Subcutaneous abdominal adipose tissue (tissue), 5 donors: ENCODE measurements around the gene IL4.

Experiments used
- H3K27ac ChIP-seq: one replicate; pipeline ENCODE4 v1.7.0; 2013; ENCODE audit warnings: low read depth, mild to moderate bottlenecking, inconsistent platforms, low read length, moderate library complexity
- H3K27me3 ChIP-seq, 5 donors: one replicate each; pipeline ENCODE4 v1.7.0; 2013; ENCODE audit warnings: low read length in 5 of 5, inconsistent platforms in 1 of 5; ENCODE audit not compliant: control insufficient read depth in 5 of 5, insufficient read depth in 4 of 5
- H3K36me3 ChIP-seq, 5 donors: one replicate each; pipeline ENCODE4 v1.7.0; 2013; ENCODE audit warnings: low read length in 5 of 5; ENCODE audit not compliant: control insufficient read depth in 5 of 5, insufficient read depth in 5 of 5
- H3K4me1 ChIP-seq, 5 donors: one replicate each; pipeline ENCODE4 v1.7.0; 2013; ENCODE audit warnings: low read length in 5 of 5, mild to moderate bottlenecking in 3 of 5, moderate library complexity in 1 of 5; ENCODE audit not compliant: control insufficient read depth in 5 of 5, insufficient read depth in 5 of 5
- H3K4me3 ChIP-seq, 5 donors: one replicate each; pipeline ENCODE4 v1.7.0; 2013; ENCODE audit warnings: low read length in 5 of 5, low read depth in 1 of 5
- H3K9ac ChIP-seq, 5 donors: one replicate each; pipeline ENCODE4 v1.7.0; 2013; ENCODE audit warnings: low read length in 5 of 5, mild to moderate bottlenecking in 4 of 5, moderate library complexity in 3 of 5
- H3K9me3 ChIP-seq, 5 donors: one replicate each; pipeline ENCODE4 v1.7.0; 2013; ENCODE audit warnings: low read length in 5 of 5; ENCODE audit not compliant: control insufficient read depth in 5 of 5
- donor health status: healthy.
- donor health status: healthy.
- donor health status: healthy.
- donor health status: healthy.
- donor health status: healthy.

The IL4 gene

DNA sequence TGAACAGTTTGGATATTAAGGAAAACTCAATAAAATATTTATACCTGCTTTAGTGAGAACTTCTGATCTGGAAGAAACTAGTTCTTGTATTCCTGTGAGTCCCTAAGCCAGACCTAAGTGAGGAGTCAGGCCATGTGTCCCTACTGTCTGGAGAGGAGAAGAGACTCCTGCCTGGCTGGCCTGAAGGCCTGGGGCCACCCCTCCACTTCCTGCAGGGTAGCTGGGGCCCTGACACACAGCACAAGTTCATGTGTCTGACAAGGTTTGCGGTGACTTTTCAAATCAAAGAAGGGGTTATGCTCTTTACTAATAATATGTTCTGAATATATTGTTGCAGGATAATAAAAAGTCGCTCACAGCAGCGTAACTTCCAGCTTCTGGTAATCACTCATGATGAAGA, 31.9 kb upstream of the IL4 start:
- H3K9me3 ChIP-seq: no peaks in the 10 kb centered on the region
- H3K27ac ChIP-seq: no peak overlapping the region
- H3K36me3 ChIP-seq: peaks cover 15 to 61% (median 50%) of the 10 kb centered on the region in 5 donors
- no peaks in the 10 kb centered on the region for H3K27me3 ChIP-seq
- H3K4me1 ChIP-seq: no peaks in the 10 kb centered on the region
- H3K9ac ChIP-seq: no peak overlapping the region
- H3K4me3 ChIP-seq: no peak overlapping the region

DNA sequence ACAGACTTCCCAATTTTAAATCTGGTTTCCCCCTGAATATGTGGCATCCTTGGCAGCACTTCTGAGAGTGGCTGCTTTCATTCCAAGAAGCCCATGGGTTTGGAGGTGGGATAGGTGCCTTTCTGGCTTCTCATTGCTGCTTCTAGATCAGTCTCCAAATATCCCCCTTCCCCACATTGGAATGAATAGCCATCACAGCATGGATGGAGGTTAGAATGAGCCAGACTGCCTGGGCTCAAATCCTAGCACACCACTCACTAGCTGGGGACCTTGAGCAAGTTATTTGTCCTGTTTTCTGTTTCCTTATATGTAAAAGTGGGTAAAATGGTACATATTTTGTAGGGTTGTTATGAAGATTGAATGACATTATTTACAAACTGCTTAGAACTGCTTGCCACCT, 29.6 kb upstream of the IL4 start:
- peaks cover 8 to 38% (median 32%) of the 10 kb centered on the region in 5 donors for H3K36me3 ChIP-seq
- H3K27me3 ChIP-seq: no peaks in the 10 kb centered on the region
- peaks cover 0 to 10% (median 5%) of the 10 kb centered on the region in 5 donors for H3K9me3 ChIP-seq
- H3K4me1 ChIP-seq: no peaks in the 10 kb centered on the region
- H3K4me3 ChIP-seq: no peak overlapping the region
- H3K9ac ChIP-seq: no peak overlapping the region
- H3K27ac ChIP-seq: no peak overlapping the region

DNA sequence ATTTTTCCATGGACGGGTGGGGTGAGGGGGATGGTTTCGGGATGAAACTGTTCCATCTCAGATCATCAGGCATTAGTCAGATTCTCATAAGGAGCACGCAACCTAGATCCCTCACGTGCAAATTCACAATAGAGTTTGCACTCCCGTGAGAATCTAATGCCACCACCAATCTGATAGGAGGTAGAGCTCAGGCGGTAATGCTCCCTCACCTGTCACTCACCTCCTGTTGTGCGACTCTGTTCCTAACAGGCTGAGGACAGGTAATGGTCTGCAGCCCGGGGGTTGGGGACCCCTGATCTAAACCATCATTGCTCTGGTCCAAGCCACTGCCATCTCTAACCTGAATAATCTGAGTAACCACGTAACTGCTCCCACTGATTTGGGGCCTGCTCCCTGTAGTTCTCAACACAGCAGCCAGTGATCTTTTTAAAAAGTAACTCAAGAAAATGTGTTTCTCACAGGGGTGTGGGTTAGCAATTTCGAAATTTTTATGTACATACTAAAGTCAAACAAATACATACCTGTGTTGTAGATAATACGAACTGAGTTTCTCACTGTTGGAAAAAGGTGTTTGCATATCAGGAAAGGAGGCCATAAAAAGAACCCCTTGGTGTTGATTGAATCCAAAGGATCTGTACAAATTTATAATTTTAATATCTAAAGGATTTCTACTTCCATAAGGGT, 27.1 kb upstream of the IL4 start:
- Histone ChIP-seq H3K36me3 (peaks cover 5 to 16% (median 15%) of the 10 kb centered on the region in 5 donors), H3K4me1 (no peaks in the 10 kb centered on the region), H3K9me3 (peaks cover 0 to 10% (median 5%) of the 10 kb centered on the region in 5 donors), H3K9ac (no peak overlapping the region), H3K4me3 (no peak overlapping the region), H3K27me3 (no peaks in the 10 kb centered on the region), H3K27ac (no peak overlapping the region)

DNA sequence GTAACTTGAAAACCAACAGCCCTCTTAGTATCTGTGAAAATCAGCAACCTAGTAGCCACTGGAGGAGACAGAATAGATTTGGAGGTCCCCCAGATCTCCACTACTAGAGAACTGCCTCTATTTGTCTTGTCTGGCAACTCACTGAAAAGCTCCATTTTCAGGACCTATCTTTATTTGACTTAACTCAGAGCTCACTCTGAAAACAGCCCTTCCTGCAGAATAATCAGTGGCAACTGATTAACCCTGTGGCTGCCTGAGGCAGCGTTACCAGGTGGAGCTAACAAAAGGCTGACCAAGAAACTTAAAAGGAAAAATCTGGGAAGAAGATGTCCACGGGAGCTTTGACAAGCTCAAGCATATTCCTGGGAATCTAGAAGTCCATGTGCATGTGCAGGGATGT, 26.3 kb upstream of the IL4 start:
- Histone ChIP-seq H3K4me1 (no peaks in the 10 kb centered on the region), H3K9ac (no peak overlapping the region), H3K9me3 (peaks cover 0 to 10% (median 5%) of the 10 kb centered on the region in 5 donors), H3K27ac (no peak overlapping the region), H3K4me3 (no peak overlapping the region), H3K27me3 (peaks cover 0 to 1% (median 0%) of the 10 kb centered on the region in 5 donors), H3K36me3 (peaks cover 2 to 10% (median 8%) of the 10 kb centered on the region in 5 donors)

DNA sequence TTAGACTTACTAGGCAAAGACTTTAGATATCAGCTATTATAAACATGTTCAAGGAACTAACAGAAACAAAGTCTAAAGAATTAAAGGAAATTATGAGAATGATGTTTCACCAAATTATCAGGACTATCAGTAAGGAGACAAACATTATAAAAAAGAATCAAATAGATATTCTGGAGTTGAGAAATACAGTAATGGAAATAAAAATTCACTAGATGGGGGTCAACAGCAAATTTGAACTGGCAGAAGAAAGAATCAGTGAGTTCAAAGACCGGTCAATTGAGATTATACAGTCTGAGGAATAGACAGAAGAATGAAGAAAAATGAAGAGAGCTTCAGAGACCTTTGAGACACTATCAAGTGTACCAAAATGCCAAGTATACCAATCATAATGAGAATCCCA, 25.4 kb upstream of the IL4 start:
- H3K27ac ChIP-seq: no peak overlapping the region

DNA sequence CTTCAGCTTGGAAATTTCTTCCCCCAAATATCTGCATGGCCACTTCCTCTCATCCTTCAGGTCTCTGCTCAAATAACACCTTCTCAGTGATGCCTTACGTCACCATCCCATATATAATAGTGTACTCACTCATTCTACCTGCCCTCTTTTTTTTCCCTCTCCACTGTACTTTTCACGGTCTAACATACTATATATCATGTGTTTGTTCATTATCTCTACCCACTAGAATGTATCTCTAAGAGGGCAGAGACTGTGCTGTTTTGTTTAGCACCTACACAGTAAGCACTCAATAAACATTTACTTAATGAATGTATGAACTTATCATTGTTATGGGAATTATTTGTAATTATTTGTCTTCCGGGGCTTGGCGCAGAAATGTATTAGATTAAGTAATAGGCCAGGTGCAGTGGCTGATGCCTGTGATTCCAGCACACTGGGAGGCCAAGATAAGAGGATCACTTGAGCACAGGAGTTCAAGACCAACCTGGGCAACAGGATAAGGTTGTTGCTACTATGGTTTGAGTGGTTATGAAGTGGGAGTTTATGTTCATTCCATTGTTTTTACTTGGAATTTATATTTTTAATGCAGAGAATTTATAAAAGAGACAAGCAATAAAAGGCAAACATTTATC, 21.8 kb upstream of the IL4 start:
- H3K27me3 ChIP-seq: peaks cover 0 to 17% (median 8%) of the 10 kb centered on the region in 5 donors
- H3K27ac ChIP-seq: no peak overlapping the region
- H3K4me3 ChIP-seq: no peak overlapping the region
- no peaks in the 10 kb centered on the region for H3K36me3 ChIP-seq
- peaks cover 0 to 10% (median 5%) of the 10 kb centered on the region in 5 donors for H3K9me3 ChIP-seq
- peaks cover 0 to 14% (median 12%) of the 10 kb centered on the region in 5 donors for H3K4me1 ChIP-seq
- no peak overlapping the region for H3K9ac ChIP-seq

More for the DNA sequence above, 25.4 kb upstream of the IL4 start:
- H3K36me3 ChIP-seq: peaks cover 0 to 1% (median under 1%) of the 10 kb centered on the region in 5 donors
- H3K9me3 ChIP-seq: peaks cover 0 to 10% (median 5%) of the 10 kb centered on the region in 5 donors
- H3K9ac ChIP-seq: no peak overlapping the region
- no peaks in the 10 kb centered on the region for H3K4me1 ChIP-seq
- peaks cover 0 to 2% (median 0%) of the 10 kb centered on the region in 5 donors for H3K27me3 ChIP-seq
- no peak overlapping the region for H3K4me3 ChIP-seq

DNA sequence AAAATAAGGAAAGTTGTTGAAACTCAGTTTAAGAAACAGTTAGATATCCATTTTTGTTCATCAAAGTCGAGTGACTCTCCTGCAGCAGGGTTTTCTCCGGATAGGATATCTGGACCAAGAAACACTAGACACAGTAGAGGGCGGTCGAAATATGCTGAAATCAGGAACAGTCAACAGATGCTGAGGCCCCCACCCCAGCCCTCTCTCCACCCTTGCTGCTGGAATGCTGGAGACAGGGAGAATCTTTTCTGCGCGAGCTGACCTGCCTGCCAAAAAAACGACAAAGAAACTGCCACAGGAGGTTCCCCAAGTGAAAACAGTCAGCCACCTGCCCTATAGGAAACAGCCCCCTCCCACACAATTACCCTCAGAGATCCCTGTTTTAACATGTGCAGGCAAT, 20.1 kb upstream of the IL4 start:
- Histone ChIP-seq H3K9ac (no peak overlapping the region), H3K27me3 (peaks cover 0 to 20% (median 9%) of the 10 kb centered on the region in 5 donors), H3K4me3 (no peak overlapping the region), H3K36me3 (no peaks in the 10 kb centered on the region), H3K9me3 (peaks cover 0 to under 1% (median 0%) of the 10 kb centered on the region in 5 donors), H3K27ac (no peak overlapping the region), H3K4me1 (peaks cover 0 to 25% (median 22%) of the 10 kb centered on the region in 5 donors)

DNA sequence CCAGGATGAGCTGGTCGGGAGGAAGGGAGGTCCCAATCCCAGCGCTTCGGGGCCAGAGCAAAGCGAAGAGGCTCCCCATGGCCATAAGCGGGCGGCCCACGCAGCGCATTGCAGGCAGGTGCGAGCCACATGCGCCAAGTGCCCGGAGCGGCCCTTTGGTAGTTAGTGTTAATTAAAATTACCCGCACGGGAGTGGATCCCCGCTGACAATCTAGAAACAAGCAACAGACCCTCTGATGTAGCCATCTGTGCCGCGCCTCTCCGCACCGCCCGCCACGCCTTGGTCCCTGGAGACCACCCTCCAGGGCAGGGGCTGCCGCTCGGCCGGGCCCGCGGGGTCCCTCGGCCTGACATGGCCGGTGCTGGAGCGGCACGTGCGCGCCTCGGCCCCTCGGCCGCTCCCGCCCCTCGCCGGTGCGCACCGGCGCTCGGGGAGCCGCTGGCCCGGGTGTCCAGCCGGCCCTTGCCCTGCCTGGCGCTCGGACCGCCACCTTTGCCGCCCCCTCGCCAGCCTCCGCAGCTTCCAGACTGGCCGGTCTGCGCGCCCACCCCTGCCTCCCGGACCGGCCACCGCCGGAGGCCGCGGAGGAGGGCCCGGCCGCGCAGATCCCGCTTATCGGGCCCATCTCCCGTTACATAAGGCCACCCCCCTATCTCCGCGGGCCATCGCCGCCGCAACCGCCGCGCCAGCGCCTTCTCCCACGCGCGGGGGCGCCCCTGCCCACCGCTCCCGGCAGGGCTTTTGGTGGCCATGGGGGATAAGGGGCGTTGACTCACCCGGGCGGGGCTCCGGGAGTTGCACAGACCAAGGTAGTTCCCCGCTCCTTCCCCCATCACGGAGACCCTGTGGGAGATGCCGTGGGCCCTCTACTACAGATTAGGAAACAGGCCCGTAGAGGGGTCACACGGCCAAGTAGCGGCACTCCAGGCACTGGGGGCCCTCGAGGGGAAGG, 17.7 kb upstream of the IL4 start:
- no peak overlapping the region for H3K27ac ChIP-seq
- H3K27me3 ChIP-seq: peaks cover 0 to 20% (median 9%) of the 10 kb centered on the region in 5 donors
- peak overlapping the region; percentile 13 to 62 (median 48) for H3K4me3 ChIP-seq
- H3K9ac ChIP-seq: peak overlapping the region in 4 of 5 donors; percentile 8 to 52 (median 24)
- no peaks in the 10 kb centered on the region for H3K36me3 ChIP-seq
- peaks cover 0 to 25% (median 22%) of the 10 kb centered on the region in 5 donors for H3K4me1 ChIP-seq
- no peaks in the 10 kb centered on the region for H3K9me3 ChIP-seq

DNA sequence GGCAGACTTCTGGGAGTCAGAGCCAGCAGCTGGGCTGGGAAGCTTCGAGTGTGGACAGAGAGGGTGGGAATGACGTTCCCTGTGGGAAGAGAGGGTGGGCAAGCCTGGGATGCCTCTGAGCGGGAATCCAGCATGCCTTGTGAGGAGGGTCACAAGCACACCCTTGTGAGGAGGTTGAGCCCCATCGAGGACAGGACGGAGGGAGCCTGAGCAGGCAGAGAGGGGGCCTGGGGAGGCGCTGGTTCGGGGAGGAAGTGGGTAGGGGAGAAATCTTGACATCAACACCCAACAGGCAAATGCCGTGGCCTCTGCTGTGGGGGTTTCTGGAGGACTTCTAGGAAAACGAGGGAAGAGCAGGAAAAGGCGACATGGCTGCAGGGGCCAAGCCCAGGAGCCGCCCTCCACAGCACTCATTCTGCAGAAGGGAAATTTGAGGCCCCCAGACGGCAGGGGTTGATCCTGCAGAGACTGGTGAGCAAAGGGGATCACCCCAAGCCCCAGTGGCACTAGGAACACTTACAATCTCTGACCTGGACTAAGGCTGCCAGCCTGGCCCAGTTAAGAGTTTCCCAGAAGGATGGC, 16.9 kb upstream of the IL4 start:
- H3K27ac ChIP-seq: peak overlapping the region; percentile 30
- peak overlapping the region; percentile 13 to 62 (median 48) for H3K4me3 ChIP-seq
- no peaks in the 10 kb centered on the region for H3K36me3 ChIP-seq
- peaks cover 0 to 20% (median 9%) of the 10 kb centered on the region in 5 donors for H3K27me3 ChIP-seq
- H3K4me1 ChIP-seq: peaks cover 0 to 25% (median 22%) of the 10 kb centered on the region in 5 donors
- H3K9ac ChIP-seq: peak overlapping the region in 2 of 5 donors; percentile 8 to 52
- no peaks in the 10 kb centered on the region for H3K9me3 ChIP-seq
